ENCODE results near the gene THADA.
"Not testable (repeated sequence)": the region's sequence is repeated elsewhere in the genome, so short reads cannot be mapped to it uniquely, and the experiment has no call there.

THADA gene

GRCh38 chr2:43288417-43289305 lies 307.2 kb downstream of the THADA start:
- H3K4me3 ChIP-seq (replicated peaks; ENCODE audit: insufficient read depth, low read length) = no peak overlapping the region
- no peaks in the 10 kb centered on the region for H3K27me3 ChIP-seq (ENCODE audit: insufficient read depth, poor library complexity, severe bottlenecking)
- no peak overlapping the region for H3K27ac ChIP-seq (replicated peaks)
- peak in 1 of 2 experiments; percentile 17 for DNase-seq (ENCODE audit: low read depth in 1 of 2, low spot score in 1 of 2)
- TF ChIP-seq SPI1 (IDR thresholded peaks at IDR 0.05; ENCODE audit: borderline replicate concordance, low read depth) (no peak; the same call in 1 of the 2 replicates), GABPA (IDR thresholded peaks at IDR 0.05; ENCODE audit: low read depth) (no peak), POLR2AphosphoS5 (IDR thresholded peaks at IDR 0.05; ENCODE audit: low read depth) (no peak)
- TF ChIP-seq, protein P1, sequence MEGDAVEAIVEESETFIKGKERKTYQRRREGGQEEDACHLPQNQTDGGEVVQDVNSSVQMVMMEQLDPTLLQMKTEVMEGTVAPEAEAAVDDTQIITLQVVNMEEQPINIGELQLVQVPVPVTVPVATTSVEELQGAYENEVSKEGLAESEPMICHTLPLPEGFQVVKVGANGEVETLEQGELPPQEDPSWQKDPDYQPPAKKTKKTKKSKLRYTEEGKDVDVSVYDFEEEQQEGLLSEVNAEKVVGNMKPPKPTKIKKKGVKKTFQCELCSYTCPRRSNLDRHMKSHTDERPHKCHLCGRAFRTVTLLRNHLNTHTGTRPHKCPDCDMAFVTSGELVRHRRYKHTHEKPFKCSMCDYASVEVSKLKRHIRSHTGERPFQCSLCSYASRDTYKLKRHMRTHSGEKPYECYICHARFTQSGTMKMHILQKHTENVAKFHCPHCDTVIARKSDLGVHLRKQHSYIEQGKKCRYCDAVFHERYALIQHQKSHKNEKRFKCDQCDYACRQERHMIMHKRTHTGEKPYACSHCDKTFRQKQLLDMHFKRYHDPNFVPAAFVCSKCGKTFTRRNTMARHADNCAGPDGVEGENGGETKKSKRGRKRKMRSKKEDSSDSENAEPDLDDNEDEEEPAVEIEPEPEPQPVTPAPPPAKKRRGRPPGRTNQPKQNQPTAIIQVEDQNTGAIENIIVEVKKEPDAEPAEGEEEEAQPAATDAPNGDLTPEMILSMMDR (IDR thresholded peaks at IDR 0.05; ENCODE audit: insufficient read depth, low read length) = no peak
- TF ChIP-seq, protein P2, sequence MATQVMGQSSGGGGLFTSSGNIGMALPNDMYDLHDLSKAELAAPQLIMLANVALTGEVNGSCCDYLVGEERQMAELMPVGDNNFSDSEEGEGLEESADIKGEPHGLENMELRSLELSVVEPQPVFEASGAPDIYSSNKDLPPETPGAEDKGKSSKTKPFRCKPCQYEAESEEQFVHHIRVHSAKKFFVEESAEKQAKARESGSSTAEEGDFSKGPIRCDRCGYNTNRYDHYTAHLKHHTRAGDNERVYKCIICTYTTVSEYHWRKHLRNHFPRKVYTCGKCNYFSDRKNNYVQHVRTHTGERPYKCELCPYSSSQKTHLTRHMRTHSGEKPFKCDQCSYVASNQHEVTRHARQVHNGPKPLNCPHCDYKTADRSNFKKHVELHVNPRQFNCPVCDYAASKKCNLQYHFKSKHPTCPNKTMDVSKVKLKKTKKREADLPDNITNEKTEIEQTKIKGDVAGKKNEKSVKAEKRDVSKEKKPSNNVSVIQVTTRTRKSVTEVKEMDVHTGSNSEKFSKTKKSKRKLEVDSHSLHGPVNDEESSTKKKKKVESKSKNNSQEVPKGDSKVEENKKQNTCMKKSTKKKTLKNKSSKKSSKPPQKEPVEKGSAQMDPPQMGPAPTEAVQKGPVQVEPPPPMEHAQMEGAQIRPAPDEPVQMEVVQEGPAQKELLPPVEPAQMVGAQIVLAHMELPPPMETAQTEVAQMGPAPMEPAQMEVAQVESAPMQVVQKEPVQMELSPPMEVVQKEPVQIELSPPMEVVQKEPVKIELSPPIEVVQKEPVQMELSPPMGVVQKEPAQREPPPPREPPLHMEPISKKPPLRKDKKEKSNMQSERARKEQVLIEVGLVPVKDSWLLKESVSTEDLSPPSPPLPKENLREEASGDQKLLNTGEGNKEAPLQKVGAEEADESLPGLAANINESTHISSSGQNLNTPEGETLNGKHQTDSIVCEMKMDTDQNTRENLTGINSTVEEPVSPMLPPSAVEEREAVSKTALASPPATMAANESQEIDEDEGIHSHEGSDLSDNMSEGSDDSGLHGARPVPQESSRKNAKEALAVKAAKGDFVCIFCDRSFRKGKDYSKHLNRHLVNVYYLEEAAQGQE (IDR thresholded peaks at IDR 0.05; ENCODE audit: insufficient replicate concordance, low read depth) = no peak

- H3K4me3 ChIP-seq (replicated peaks; ENCODE audit: insufficient read depth, low read length) = no peak overlapping the region
- no peak for DNase-seq (ENCODE audit: low read depth in 1 of 2, low spot score in 1 of 2)
- no peak for TF ChIP-seq SPI1 (IDR thresholded peaks at IDR 0.05; ENCODE audit: borderline replicate concordance, low read depth)
- no peaks in the 10 kb centered on the region for H3K27me3 ChIP-seq (ENCODE audit: insufficient read depth, poor library complexity, severe bottlenecking)
- no peak overlapping the region for H3K27ac ChIP-seq (replicated peaks)
Observed at GRCh38 chr2:43285987-43286386, 309.9 kb downstream of the THADA start.

DNA sequence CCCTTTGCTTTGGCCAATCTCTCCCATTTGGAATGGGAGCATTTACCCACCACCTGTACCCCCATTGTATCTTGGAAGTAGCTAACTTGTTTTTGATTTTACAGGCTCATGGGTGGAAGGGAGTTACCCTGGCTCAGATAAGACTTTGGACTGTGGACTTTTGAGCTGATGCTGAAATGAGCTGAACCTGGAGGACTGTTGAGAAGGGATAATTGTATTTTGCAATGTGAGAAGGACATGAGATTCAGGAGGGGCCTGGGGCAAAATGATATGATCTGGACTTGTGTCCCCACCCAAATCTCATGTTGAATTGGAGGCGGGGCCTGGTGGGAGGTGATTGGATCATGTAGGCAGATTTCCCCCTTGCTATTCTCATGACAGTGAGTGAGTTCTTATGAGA lies 310.9 kb downstream of the THADA start:
- Histone ChIP-seq H3K27me3 (ENCODE audit: insufficient read depth, poor library complexity, severe bottlenecking) (no peaks in the 10 kb centered on the region), H3K4me3 (replicated peaks; ENCODE audit: insufficient read depth, low read length) (no peak overlapping the region), H3K27ac (replicated peaks) (no peak overlapping the region)
- DNase-seq (ENCODE audit: low read depth in 1 of 2, low spot score in 1 of 2) = no peak
- TF ChIP-seq SPI1 (IDR thresholded peaks at IDR 0.05; ENCODE audit: borderline replicate concordance, low read depth) (no peak), GABPA (IDR thresholded peaks at IDR 0.05; ENCODE audit: low read depth) (no peak), POLR2AphosphoS5 (IDR thresholded peaks at IDR 0.05; ENCODE audit: low read depth) (no peak)
- TF ChIP-seq, protein P1 (IDR thresholded peaks at IDR 0.05; ENCODE audit: insufficient read depth, low read length) = no peak
- TF ChIP-seq, protein P2 (IDR thresholded peaks at IDR 0.05; ENCODE audit: insufficient replicate concordance, low read depth) = no peak

DNA sequence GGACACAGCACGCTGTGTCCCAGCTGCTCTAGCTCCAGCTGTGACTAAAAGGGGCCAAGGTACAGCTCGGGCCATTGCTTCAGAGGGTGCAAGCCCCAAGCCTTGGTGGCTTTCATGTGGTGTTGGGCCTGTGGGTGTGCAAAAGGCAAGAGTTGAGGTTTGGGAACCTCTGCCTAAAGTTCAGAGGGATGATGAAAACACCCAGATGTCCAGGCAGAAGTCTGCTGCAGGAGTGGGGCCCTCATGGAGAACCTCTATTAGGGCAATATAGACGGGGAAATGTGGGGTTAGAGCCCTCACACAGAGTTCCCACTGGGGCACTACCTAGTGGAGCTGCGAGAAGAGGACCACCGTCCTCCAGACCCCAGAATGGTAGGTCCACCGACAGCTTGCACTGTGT lies 311.5 kb downstream of the THADA start:
- not testable (repeated sequence) for H3K27ac ChIP-seq (replicated peaks); H3K4me3 ChIP-seq (replicated peaks; ENCODE audit: insufficient read depth, low read length); H3K27me3 ChIP-seq (ENCODE audit: insufficient read depth, poor library complexity, severe bottlenecking); DNase-seq (ENCODE audit: low read depth in 1 of 2, low spot score in 1 of 2)

Measured in HL-60 (cell line).